HG02970 (cell line): ENCODE measurements around the gene WDR18.

ENCODE experiments used
- ATAC-seq: cut with Tn5 transposase; IDR thresholded peaks from one replicate; pipeline ENCODE4 v1.9.1; 2021; ENCODE audit warnings: mild to moderate bottlenecking, moderate library complexity, moderate number of reproducible peaks; ENCODE audit not compliant: unreplicated experiment, low FRiP score

WDR18 gene, protein sequence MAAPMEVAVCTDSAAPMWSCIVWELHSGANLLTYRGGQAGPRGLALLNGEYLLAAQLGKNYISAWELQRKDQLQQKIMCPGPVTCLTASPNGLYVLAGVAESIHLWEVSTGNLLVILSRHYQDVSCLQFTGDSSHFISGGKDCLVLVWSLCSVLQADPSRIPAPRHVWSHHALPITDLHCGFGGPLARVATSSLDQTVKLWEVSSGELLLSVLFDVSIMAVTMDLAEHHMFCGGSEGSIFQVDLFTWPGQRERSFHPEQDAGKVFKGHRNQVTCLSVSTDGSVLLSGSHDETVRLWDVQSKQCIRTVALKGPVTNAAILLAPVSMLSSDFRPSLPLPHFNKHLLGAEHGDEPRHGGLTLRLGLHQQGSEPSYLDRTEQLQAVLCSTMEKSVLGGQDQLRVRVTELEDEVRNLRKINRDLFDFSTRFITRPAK

DNA sequence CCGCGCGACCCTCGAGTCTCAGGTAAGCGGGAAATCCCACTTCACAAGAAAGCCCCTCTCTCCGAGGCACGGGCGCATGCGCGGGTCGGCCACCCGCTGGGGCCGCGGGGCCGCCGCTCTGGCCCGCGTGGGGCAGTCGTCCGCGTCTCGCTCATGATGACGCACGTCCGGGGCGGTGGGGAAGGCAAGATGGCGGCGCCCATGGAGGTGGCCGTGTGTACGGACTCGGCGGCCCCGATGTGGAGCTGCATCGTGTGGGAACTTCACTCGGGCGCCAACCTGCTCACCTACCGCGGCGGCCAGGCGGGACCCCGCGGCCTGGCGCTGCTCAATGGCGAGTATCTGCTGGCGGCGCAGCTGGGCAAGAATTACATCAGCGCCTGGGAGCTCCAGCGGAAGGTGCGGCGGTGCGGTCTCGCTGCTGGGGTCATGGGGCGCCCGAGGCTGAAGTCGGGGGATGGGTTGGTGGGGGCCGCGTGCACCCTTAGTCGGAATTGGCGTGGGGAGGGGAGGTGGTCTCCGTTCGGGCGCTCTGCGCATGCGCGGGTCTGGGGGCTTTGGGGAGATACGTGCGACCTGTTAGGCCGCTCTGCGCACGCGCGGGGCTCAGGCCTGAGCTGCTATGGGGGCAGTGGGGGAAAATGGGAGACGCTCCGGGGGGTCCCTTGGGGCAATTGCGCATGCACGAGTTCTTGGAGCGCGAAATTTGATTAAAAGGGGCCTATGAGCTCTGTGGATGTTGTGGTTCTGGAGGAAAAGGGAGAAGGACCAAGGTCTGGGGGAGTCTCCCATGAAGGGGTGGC lies at the start of gene WDR18:
Gene WDR18, plus strand, starts transcription at position 181 of the 803 bp plus-strand sequence. Its CDS starts 9 bp downstream, at position 190.
- ATAC-seq = peak; percentile 70

DNA sequence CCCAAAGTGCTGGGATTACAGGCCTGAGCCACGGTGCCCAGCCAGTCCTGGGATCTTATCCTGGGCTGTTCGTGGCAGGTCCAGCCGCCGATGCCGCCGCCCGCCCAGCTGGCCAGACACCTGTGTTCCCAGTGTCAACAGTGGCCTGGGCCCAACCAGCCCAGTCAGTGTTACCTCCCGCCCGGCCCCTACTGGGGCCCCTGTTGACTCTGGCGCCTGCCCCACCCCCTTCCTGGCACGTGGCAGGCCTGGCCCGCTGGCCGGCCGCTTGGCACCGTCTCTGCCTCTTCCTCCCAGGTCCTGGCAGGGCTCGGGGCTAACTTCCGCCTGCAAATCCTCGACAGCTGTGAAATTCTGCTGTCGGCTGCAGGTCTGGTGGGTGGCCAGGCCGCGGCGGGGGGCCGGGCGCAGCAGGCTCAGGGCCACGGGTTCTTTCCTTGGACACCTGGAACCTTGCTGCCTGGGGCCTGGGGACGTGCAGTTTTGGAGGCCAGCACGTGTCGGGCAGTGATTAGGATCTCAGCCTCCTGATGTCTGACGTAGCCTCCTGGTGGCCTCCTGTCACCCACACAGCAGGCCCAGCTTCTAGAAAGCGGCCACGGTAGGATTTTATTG lies 49.2 kb upstream of the WDR18 start:
- no peak for ATAC-seq

DNA sequence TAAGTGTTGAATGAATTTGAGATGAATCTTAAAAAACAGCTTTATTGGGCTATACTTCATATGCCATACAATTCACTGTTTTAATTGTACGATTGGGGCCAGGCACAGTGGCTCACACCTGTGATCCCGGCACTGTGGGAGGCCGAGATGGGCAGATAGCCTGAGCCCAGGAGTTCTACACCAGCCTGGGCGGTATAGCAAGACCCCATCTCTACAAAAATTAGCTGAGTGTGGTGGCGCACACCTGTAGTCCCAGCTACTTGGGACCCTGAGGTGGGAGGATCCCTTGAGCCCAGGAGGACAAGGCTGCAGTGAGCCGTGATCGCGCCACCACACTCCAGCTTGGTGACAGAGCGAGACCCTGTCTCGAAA lies 48.0 kb upstream of the WDR18 start:
- ATAC-seq = no peak

DNA sequence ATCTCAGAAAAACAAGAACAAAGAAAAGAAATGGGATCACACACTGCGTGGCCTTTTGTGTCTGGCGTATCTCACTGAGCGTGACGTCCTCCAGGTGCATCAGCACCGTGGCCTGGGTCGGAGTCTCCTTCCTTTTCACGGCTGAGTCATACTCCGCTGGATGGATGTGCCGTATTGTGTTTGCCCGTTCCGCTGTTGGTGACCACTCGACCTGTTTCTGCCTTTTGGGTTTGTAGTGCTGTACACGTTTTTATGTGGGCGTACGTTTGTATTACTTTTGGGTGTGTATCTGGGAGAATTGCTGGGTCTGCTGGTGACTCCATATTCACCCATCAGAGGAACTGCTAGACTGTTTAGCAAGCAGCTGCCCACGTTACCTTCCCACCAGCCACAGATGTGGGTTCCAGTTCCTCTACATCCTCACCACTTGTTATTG lies 46.9 kb upstream of the WDR18 start:
- ATAC-seq = no peak

DNA sequence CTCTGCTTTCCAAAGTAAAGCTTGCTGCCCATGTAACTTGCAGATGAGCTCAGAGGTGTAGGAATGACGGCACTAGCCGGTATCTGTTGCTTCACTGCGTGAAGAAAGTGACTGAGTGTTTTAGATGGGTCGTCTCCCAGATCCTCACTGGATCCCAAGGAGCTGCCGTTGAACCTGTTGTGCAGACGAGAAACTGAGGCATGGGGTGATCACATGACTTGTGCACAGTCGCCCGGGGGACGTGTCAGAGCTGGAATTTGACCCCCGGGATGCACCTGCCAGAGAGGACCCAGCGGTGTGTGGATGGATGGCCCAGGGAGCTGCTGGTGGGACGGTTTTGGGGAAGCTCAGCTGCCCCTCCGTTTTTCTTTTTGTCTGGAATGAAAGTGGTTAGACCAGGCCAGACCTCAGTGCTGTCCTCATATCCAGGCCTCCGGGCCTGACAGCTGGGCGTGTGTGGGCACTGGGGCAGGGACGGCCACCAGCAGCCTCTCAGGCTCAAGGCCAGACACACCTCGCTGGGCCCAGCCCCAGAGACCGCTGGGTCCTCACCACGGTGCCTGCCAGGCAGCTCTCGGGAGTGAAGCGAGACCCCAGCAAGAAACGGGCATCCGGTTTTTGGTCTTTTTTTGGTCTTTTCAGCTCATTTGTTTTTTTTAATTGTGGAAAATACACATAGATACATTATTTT lies 45.8 kb upstream of the WDR18 start:
- ATAC-seq = no peak

DNA sequence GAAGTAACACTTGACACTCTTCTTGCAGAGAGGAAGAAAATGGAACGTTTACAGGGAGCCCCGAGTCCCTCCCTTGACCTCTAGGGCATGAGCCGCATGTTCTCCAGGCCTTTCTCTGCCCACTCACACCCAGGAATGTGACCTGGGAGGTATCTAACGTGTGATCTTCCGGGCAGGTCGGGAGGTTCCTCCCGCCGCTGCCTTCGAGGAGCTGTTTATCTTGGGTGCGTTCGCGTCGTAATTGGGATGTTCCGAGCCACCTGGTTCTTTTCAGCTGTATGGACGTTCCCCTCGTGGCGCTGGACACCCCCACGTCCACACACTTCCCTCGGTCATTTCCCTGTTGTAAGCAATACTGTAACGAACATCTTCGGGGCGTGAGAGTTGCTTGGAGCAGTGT lies 44.7 kb upstream of the WDR18 start:
- ATAC-seq = no peak

DNA sequence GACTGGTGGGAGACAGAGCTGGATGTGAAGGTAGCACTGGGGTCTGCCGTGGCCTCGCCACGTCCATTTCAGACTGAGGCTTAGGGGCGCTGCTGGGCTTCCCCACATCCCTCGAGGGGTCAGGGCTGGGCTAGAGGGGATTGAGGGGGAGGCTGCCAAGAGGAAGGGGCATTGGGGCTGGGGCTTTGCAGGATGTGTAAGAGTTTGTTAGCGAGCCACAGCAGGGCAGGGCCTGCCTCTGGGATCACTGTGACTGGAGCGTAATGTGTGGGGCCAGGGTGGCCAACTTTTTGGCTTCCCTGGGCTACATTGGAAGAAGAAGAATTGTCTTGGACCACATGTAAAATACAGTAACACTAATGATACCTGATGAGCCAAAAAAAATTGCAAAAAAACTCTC lies 44.2 kb upstream of the WDR18 start:
- no peak for ATAC-seq

DNA sequence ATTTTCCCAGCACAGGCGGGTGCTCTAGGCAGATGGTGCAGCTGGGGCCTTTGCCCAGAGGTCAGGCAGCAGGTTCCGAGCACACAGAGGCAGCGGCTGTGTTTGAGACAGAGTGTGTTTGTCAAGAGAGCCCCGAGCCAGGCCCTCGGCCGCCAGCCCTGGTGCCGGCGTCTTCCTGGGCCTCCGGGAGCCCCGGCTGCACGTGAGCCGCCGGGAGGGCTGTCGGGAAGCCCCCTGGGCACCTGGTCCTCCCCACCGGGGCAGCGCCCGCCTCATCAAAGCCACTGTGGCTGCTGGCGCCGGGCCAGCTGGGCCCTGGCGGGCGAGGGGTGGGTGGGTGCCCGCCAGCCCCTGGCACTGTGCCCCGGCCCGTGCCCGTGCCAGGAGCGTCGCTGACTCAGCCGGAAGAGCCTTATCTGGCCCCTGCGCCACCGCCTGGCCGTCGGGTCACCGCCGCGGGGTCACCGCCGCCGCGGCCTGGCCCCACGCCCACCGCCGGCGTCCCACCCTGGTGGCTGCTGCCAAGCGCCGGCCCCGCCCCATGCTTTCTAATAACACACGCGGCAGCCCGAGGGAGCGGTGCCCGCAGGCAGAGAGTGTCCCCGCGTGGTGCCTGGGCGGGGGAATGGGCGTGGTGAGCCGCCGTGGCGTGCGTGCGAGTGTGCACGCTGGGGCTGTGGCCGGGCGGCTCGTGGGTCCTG lies 43.4 kb upstream of the WDR18 start:
- ATAC-seq = no peak

- ATAC-seq = no peak
Observed at GRCh38 chr19:941292-942132, 42.6 kb upstream of the WDR18 start.

- no peak for ATAC-seq
Observed at GRCh38 chr19:942133-942645, 42.0 kb upstream of the WDR18 start.

DNA sequence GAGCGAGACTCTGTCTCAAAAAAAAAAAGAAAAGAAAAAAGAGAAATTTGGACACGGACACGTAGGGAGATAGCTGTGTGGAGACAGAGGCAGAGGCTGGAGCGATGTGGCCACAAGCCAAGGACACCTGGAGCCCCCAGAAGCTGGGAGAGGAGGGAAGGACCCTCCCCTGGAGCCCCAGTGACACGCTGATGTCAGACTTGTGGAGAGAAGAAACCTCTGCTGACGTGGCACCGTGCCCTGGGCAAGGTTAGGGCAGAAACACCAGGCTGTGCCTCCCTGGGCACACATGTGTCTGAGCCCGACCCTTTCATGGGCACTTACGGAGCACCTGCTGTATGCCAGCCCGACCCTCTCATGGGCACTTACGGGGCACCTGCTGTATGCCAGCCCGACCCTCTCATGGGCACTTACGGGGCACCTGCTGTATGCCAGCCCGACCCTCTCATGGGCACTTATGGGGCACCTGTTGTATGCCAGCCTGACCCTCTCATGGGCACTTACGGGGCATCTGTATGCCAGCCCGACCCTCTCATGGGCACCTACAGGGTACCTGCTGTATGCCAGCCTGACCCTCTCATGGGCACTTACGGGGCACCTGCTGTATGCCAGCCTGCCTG lies 40.5 kb upstream of the WDR18 start:
- ATAC-seq = no peak

GRCh38 chr19:944171-944567 lies 40.0 kb upstream of the WDR18 start:
- no peak for ATAC-seq

DNA sequence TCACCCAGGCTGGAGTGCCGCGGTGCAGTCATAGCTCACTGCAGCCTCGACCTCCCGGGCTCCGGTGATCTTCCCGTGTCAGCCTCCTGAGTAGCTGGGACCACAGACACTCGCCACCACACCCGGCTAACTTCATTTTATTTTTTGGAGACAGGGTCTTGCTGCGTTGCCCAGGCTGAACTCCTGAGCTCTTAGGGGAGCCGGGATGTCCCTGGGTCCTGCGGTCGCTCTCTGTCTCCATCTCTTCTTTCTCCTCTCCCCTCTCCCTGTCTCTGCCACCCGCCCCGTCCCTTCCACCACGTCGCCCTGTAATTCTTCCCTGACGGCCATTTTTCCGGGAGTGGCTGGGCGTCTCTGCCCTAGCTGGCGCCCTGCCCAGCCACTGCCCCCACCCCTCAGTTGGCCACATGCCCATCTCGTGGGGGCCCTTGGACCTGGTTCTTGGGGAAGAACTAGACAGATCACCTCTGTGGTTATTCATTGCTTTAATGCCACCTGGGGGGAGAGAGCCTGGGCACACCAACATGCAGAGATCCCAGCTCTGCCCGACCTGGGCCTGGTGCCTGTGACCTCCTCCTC lies 39.4 kb upstream of the WDR18 start:
- ATAC-seq = no peak

DNA sequence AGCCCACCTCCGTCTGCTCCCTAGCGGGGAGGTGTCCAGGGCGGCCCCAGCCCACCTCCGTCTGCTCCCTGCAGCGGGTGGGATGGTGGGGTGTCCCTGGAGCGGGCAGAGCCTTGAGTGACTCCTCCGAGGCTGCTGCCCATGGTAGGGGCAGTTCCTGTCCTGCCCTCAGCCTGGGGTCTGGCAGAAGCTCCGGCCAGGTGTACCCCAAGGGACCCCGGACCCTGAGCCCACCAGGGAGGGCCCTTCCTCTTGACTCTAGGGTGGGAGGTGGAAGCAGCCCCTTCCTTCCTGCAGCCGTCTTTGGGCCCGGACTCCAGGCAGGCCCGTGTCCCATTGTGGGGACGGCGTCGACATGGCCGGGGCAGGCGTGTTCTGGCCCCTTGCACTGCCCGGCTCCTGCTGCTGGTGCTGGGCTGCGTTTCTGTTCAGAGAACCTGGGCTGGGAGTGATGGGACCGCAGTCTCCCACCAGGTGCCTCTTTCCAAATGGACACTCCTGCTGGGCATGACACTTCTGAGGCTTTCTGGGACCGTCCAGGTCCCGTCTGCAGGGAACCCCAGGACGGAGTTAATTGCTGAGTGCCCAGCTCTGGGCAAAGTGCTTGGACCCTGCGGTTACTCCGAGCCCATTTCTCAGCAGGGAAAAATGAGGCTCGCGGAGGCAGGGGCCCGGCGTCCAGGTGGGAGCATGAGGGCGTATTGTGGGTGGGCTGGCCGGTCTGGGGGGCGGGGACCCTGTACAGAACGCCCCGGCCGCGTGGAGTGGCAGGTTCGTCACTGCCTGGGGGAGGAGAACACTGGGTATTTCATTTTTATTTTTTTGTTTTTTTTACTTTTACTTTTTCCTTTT lies 38.5 kb upstream of the WDR18 start:
- no peak for ATAC-seq

- ATAC-seq = peak; percentile 9
Observed at GRCh38 chr19:947090-947706, 36.9 kb upstream of the WDR18 start.

DNA sequence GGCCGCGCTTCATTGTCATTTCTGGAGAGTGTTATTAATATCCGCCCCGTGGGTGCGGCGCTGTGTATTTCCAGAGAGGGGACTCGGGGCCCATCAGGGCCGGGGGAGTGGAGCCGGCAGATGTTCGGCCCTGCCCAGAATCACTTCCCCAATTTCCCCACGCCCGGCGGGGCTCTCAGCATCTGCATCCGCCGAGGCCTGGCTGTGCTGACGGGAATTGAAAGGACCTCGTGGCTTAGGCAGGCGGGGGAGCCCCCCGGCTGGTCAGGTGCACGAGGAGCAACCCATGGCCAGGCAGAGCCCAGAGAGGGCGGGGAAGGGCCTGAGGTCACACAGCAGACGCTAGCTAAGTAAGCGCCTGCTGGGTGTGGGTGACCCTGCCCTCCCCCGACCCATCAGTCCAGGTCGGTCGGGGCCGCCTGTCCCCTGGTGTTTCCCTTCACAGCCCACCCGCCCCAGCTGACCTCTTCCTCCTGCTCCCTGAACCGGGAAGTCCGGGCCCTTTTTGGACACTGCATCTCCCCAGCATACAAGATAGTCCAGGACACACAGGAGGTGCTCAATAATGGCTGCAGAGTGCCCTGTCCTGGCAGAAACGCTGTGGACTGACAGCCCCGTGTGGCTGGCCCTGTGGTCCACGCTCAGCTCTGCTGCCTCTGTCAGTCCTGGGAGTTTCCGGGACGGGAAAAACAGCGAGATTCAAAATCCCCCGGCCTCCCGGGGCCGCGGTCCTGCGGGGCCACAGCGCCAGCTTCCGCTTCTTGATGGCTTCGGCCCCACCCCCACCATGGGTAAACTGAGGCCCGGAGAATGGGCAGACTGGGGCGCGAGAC lies 36.2 kb upstream of the WDR18 start:
- ATAC-seq = peak; percentile 72
